H7 (cell line): ENCODE data around the gene SCP2D1. TPM values are rescaled to one million over a fixed set of nuclear protein-coding genes. Genes with fewer than 3 reads are reported as not detected.
"Not testable (repeated sequence)": the region's sequence is repeated elsewhere in the genome, so short reads cannot be mapped to it uniquely, and the experiment has no call there.

Source experiments
- DNase-seq: peaks from one replicate; pipeline ENCODE4 v3.0.0; 2012
- H3K27me3 ChIP-seq: 2 replicates; pipeline ENCODE4 v1.6.0; 2011; ENCODE audit warnings: mild to moderate bottlenecking, low read length; ENCODE audit not compliant: control insufficient read depth, insufficient read depth
- H3K36me3 ChIP-seq: replicated peaks from 2 replicates; pipeline ENCODE4 v1.5.1; 2011; ENCODE audit warnings: low read length; ENCODE audit not compliant: control insufficient read depth, insufficient read depth
- H3K4me3 ChIP-seq: 2 replicates; pipeline ENCODE4 v1.5.1; 2011; ENCODE audit warnings: low read depth, mild to moderate bottlenecking, control low read depth, low read length, moderate library complexity; ENCODE audit not compliant: insufficient read depth
- total RNA-seq: library from RNA; depleted of rRNA; stranded (reverse); fragments of >200 nt; shearing (Covaris generic); gene quantifications from 2 replicates; pipeline ENCODE4 v1.2.3, GENCODE V29; 2014; rRNA removed

SCP2D1 gene
- not detected in 2 replicates for total RNA-seq

- DNase-seq: no peak
- Histone ChIP-seq H3K27me3 (no peaks in the 10 kb centered on the region), H3K4me3 (no peak within 1 kb of the TSS), H3K36me3 (no peaks in the 10 kb centered on the region)
These were observed at the start of gene SCP2D1 for GRCh38 chr20:18813483-18813882. SCP2D1 (plus strand) TSS chr20:18813783; CDS start chr20:18813816, 33 bp downstream.

- DNase-seq: no peak
- Histone ChIP-seq H3K27me3 (no peaks in the 10 kb centered on the region), H3K36me3 (no peaks in the 10 kb centered on the region), H3K4me3 (no peak overlapping the region)
These were observed 45.9 kb upstream of the SCP2D1 start for GRCh38 chr20:18767676-18768075.

GRCh38 chr20:18773566-18773965 is 40.0 kb upstream of the SCP2D1 start:
- no peaks in the 10 kb centered on the region for H3K27me3 ChIP-seq
- no peak for DNase-seq
- H3K36me3 ChIP-seq: no peaks in the 10 kb centered on the region
- H3K4me3 ChIP-seq: no peak overlapping the region

GRCh38 chr20:18774207-18774606 is 39.4 kb upstream of the SCP2D1 start:
- Histone ChIP-seq H3K27me3 (no peaks in the 10 kb centered on the region), H3K36me3 (no peaks in the 10 kb centered on the region), H3K4me3 (no peak overlapping the region)
- no peak for DNase-seq

GRCh38 chr20:18775633-18776032 is 38.0 kb upstream of the SCP2D1 start:
- no peak for DNase-seq
- Histone ChIP-seq H3K36me3 (no peaks in the 10 kb centered on the region), H3K27me3 (no peaks in the 10 kb centered on the region), H3K4me3 (no peak overlapping the region)

GRCh38 chr20:18778690-18779392 is 34.7 kb upstream of the SCP2D1 start:
- no peak for DNase-seq
- Histone ChIP-seq H3K36me3 (no peaks in the 10 kb centered on the region), H3K27me3 (no peaks in the 10 kb centered on the region), H3K4me3 (no peak overlapping the region)

GRCh38 chr20:18780385-18781130 is 33.0 kb upstream of the SCP2D1 start:
- DNase-seq: no peak
- no peak overlapping the region for H3K4me3 ChIP-seq
- H3K36me3 ChIP-seq: no peaks in the 10 kb centered on the region

GRCh38 chr20:18781509-18781908 is 32.1 kb upstream of the SCP2D1 start:
- no peak for DNase-seq
- Histone ChIP-seq H3K36me3 (no peaks in the 10 kb centered on the region), H3K4me3 (no peak overlapping the region), H3K27me3 (no peaks in the 10 kb centered on the region)

More at GRCh38 chr20:18780385-18781130, 33.0 kb upstream of the SCP2D1 start:
- no peaks in the 10 kb centered on the region for H3K27me3 ChIP-seq

- Histone ChIP-seq H3K36me3 (no peaks in the 10 kb centered on the region), H3K27me3 (no peaks in the 10 kb centered on the region), H3K4me3 (no peak overlapping the region)
- no peak for DNase-seq
These were observed 30.1 kb upstream of the SCP2D1 start for GRCh38 chr20:18783385-18783959.

- H3K4me3 ChIP-seq, H3K27me3 ChIP-seq, DNase-seq, H3K36me3 ChIP-seq: not testable (repeated sequence)
These were observed 26.5 kb upstream of the SCP2D1 start for GRCh38 chr20:18787046-18787445.

GRCh38 chr20:18788021-18788420 is 25.6 kb upstream of the SCP2D1 start:
- DNase-seq: no peak
- Histone ChIP-seq H3K4me3 (no peak overlapping the region), H3K27me3 (no peaks in the 10 kb centered on the region)

GRCh38 chr20:18790787-18791186 is 22.8 kb upstream of the SCP2D1 start:
- H3K27me3 ChIP-seq: no peaks in the 10 kb centered on the region
- no peak for DNase-seq
- no peak overlapping the region for H3K4me3 ChIP-seq
- no peaks in the 10 kb centered on the region for H3K36me3 ChIP-seq

More at GRCh38 chr20:18788021-18788420, 25.6 kb upstream of the SCP2D1 start:
- H3K36me3 ChIP-seq: no peaks in the 10 kb centered on the region

GRCh38 chr20:18793625-18794427 is 19.8 kb upstream of the SCP2D1 start:
- H3K36me3 ChIP-seq: no peaks in the 10 kb centered on the region
- peak overlapping the region; percentile 61 for H3K4me3 ChIP-seq
- no peaks in the 10 kb centered on the region; the same call in 1 of the 2 replicates for H3K27me3 ChIP-seq
- DNase-seq: peak; percentile 78

GRCh38 chr20:18794428-18794787 is 19.2 kb upstream of the SCP2D1 start:
- peak overlapping the region; percentile 61 for H3K4me3 ChIP-seq
- no peak for DNase-seq
- no peaks in the 10 kb centered on the region for H3K36me3 ChIP-seq
- no peaks in the 10 kb centered on the region; the same call in 1 of the 2 replicates for H3K27me3 ChIP-seq
